ENCODE results near the gene PRICKLE3.

The PRICKLE3 gene

GRCh38 chrX:49186125-49187027 is at the start of gene PRICKLE3:
TSS of gene PRICKLE3 (minus strand) at chrX:49186373. CDS start at chrX:49186297, 76 bp downstream.
- peak in 1 of 2 donors; percentile 11 for ATAC-seq

DNA sequence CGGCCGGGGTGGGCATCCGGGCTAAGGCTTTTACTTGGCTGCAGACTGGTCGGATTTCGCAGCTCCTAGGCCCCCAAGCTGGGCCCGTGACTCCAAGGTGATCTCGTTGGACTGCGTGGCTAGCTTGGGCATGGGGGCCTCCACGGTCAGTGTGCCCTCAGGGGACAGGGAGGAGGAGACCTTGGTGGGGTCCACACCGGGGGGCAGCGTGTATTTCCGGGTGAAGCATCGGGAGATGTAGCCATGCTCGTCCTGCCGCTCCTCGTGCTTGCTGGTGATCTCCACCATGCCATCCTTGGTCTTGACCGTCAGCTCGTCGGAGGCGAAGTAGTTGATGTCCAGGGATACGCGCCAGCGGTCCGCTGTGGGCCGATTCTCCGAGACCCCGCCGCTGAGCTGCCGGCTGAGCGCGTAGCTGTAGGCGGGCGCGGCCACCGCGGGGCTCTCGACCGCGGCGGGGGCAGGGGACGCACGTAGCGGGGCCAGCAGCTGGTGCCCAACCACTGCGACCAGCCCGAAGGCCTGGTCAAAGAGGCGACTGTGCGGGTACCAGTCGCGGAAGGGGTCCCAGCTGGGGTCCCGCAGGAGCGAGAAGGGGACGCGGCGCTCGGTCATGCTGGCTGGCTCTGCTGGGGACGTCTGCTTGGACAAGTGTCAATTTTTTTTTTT is 47.8 kb upstream of the PRICKLE3 start:
- ATAC-seq, result no peak

- no peak for ATAC-seq
Measured at GRCh38 chrX:49233176-49233575, 47.0 kb upstream of the PRICKLE3 start, which contains the start of gene CACNA1F. TSS of gene CACNA1F (minus strand) at chrX:49233340. CDS start at chrX:49233309, 31 bp downstream.

- ATAC-seq, result no peak
Measured at GRCh38 chrX:49232525-49232924, 46.4 kb upstream of the PRICKLE3 start.

DNA sequence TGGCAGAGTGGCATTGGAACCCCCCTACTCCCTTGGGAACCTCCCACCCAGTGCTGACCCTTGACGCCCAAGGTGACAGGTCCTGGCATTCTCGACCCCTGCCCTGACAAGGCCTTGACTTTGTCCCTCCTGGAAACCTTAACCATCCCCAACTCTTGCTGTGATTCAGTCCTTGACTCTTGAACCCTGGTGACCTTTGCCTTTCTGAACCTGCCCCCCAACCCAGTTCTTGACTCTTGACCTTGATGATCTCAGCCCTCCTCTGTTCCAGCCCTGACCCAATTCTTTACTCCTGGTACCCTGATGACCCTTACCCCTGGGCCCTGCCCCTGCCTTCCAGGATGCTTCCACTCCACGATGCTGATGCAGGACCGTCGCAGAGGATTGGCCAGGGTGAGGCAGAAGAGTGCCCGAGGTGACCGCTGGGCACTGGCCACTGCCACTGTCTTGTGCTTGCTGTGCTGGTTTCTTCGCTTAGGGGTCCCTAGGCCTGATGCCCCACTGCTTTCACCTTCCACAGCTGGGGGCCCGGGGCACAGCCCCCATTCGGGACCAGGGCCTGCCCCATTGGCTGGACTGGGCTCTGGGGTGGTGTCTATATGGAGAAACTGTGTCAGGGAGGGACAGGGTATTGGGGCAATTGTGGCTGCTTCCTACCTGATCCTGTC is 45.3 kb upstream of the PRICKLE3 start:
- no peak for ATAC-seq

- peak; percentile 62 to 66 for ATAC-seq
Measured at GRCh38 chrX:49230500-49231232, 44.5 kb upstream of the PRICKLE3 start.

- ATAC-seq, result no peak
Measured at GRCh38 chrX:49228185-49228584, 42.0 kb upstream of the PRICKLE3 start.

DNA sequence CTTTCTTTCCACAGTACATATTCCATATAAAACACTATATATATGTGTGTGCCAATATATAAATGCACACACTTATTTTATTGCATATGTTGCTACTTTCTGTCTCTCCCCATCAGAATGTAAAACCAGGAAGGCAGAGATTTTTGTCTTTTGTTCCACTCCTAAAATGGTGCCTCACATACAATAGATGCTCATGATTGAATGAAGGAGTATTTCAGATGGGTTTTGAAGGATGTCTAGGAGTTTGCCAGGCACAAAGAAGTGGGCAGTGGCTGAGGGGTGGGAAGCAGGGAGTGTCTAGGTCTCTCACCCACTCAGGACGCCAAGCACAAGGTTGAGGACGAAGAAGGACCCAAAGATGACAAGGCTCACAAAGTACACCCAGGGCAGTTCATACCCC is 41.6 kb upstream of the PRICKLE3 start:
- ATAC-seq, result no peak

GRCh38 chrX:49226946-49227345 is 40.8 kb upstream of the PRICKLE3 start:
- no peak for ATAC-seq

DNA sequence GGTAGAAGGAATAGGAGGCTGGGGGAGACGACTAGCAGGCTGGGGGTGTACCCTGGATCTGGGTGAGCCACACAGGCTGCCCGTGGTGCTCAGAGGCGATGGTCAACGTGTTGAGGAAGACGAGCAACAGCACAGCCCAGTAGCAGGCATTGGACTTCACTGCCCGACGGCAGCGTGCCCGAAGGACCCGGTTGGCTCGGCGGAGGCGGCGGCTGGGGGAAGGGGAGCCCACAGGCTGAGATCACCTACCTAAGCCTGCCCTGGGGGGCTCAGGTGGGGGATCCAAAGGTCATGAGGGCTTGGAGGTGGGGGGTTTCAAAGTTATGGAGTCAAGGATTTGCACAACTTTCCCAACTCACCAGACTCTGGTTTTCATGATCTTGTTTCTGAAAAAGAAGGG is 39.7 kb upstream of the PRICKLE3 start:
- ATAC-seq, result no peak

GRCh38 chrX:49221868-49222267 is 35.7 kb upstream of the PRICKLE3 start:
- no peak for ATAC-seq

GRCh38 chrX:49220100-49220499 is 33.9 kb upstream of the PRICKLE3 start:
- no peak for ATAC-seq

DNA sequence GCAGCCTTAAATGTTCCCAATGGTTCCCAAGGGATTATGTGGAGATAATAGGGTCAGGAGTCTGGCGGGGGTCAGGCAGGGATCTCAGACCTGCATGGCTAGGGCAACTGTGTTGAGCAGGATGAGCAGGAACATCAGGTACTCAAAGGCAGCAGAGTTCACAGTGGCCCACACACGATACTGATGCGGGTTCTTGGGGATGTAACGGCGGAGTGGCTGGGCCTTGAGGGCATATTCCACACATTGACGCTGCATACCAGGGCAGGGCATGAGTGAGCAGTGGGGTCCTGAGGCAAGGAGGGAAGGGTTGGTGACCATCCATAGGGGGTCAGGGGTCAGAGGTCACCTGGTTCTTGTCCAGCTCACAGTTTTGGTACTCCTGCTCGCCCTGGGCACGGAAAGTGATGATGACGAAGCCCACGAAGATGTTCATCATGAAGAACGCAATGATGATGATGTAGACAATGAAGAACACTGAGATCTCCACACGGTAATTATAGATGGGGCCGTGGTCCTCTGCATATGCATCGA is 28.9 kb upstream of the PRICKLE3 start:
- ATAC-seq, result no peak

DNA sequence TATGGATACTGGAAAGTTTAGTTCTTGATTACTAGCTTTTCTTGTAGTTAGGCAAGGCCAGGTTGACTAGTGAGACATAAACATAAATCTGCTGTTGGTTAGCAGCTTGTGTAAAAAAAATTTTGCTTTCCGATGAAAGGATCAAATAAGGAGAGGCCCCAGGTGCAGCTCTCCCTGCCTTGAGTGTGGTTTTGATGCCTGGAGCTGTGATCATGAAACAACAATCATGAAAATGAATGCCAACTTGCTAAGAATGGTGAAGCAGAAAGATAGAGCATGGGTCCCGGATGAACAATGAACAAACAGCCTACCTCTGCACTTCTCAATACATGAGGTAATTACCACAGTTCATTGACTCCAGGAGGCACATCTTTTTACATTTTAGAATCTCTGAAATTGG is 28.2 kb upstream of the PRICKLE3 start:
- ATAC-seq, result no peak

- ATAC-seq, result no peak
Measured at GRCh38 chrX:49212861-49213260, 26.7 kb upstream of the PRICKLE3 start.

GRCh38 chrX:49212209-49212608 is 26.0 kb upstream of the PRICKLE3 start:
- no peak for ATAC-seq

GRCh38 chrX:49211074-49211473 is 24.9 kb upstream of the PRICKLE3 start:
- no peak for ATAC-seq

DNA sequence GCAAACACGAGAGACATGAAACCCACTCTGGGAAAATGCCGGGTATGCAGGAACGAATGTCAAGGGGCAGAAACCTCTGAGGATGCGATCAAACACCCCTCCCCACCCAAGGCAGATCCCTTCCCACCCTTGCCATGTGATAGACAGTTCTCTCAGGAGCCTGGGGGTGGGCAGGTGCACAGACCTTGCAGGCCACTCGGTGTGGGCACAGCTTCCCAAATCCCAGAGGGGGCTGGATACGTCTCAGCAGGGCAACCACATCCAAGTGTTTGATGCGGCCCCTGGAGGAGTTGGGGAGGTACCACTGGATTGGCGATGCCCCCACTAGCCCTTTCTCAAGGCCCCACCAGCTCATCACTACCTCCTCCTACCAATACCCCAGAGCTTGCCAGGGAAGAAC is 24.2 kb upstream of the PRICKLE3 start:
- ATAC-seq, result no peak

DNA sequence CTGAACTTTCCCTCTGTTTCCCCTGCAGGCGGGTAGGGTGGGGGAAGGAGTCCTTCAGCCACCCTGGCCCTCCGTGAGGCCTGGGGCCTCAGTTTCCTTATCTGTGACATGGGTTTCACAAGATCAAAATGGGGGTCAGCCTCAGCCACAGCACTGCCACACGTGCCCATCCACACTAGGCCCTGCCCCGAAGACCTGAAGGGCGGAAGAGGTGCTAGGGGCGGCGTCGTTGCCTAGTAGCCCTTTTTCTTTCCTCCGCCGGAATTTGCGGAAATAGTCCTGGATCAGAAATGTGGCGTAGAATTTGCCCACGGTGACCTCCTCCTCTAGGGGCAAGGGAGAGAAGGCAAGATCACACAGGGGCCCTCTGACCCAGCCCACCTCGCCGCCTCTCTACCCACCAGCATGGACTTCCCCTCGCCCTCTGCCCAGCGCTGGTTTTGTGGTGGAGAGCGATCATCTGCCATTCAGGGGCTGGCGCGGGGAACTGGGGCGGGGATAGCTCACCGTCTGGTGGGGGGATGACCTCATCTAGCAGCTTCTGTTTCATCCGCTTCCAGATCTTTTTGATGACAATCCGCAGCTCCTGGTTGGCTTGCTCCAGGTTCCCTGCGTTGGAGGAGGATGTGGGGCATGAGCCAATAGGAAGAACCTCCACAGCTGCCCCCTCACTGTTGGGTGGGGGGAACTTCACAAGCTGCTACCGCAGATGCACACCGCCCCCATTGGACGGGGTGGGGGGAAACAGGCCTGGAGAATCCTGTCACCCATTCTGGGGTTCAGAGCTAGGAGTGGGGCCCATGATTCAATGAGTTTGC is 23.5 kb upstream of the PRICKLE3 start:
- ATAC-seq, result no peak

- ATAC-seq, result no peak
Measured at GRCh38 chrX:49208399-49208798, 22.2 kb upstream of the PRICKLE3 start.

DNA sequence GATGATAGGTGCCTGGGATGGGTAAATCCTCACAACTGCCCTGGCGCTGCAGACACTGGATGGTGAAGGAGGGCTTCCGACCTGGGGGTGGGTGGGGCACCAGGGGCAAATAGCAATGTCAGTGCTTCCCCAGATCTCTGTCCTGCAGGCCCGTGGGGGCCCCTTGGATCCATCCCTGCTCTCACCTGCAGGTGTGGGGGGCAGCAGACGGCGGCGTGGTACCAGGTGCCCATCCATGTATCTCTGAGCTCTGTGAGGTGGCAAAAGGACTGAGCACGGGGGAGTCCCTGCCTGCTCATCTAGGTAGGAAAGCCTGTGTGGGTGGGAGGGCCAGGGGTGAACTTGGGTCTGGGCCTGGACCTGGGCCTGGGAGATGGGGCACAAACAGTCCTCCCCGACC is 20.4 kb upstream of the PRICKLE3 start:
- no peak for ATAC-seq

DNA sequence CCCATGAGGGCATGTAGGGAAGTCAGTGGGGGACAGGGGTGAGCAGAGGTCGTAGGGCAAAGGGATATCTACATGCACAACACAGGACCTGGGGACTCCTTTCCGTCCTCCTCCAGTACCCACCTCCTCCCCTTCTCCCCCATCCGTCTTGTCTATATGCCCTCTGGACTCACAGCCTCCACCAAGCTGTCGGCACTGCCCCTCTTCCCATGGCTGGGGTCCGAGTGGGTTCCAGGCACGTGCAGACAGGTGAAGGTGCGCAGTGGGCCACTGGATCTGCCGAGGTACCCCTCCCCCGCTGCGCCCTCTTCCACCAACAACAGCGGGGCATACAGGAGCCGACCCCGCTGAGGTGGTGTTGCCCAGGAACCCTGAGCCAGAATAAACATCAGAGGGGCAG is 19.3 kb upstream of the PRICKLE3 start:
- ATAC-seq, result no peak
